ENCODE measurements around the gene AGAP1. TPM values are rescaled to one million over a fixed set of nuclear protein-coding genes. Genes with fewer than 3 reads are reported as not detected.

Gene AGAP1
- total RNA-seq, 4 donors from 2014 or later, result 5.3 to 30.6 (median 19.2) TPM

GRCh38 chr2:235502336-235502735 is 8.5 kb downstream of the AGAP1 start:
- Histone ChIP-seq H3K27ac (no peak overlapping the region), H3K36me3 (no peaks in the 10 kb centered on the region), H3K4me3 (no peak overlapping the region), H3K27me3 (no peaks in the 10 kb centered on the region), H3K4me1 (no peaks in the 10 kb centered on the region), H3K9me3 (no peaks in the 10 kb centered on the region)
- intact Hi-C loops (cut with DNase I; ENCODE audit: low total_unique reads), result no loop called here
- no peak for DNase-seq
- TF ChIP-seq POLR2A (IDR thresholded peaks at IDR 0.05), result no peak
- TF ChIP-seq CTCF (IDR thresholded peaks at IDR 0.05), result no peak

- no peaks in the 10 kb centered on the region for H3K9me3 ChIP-seq
- intact Hi-C loops (cut with DNase I; ENCODE audit: low total_unique reads), result no loop called here
- H3K27me3 ChIP-seq, result no peaks in the 10 kb centered on the region
- H3K27ac ChIP-seq, result no peak overlapping the region
- TF ChIP-seq CTCF (IDR thresholded peaks at IDR 0.05), result no peak
- TF ChIP-seq POLR2A (IDR thresholded peaks at IDR 0.05), result no peak
- no peaks in the 10 kb centered on the region for H3K36me3 ChIP-seq
- no peak for DNase-seq
- H3K4me1 ChIP-seq, result no peaks in the 10 kb centered on the region
- no peak overlapping the region for H3K4me3 ChIP-seq
These were observed 10.8 kb downstream of the AGAP1 start for GRCh38 chr2:235504441-235505180.

GRCh38 chr2:235505181-235505741 is 11.4 kb downstream of the AGAP1 start:
- intact Hi-C loops (cut with DNase I; ENCODE audit: low total_unique reads), result no loop called here
- H3K4me3 ChIP-seq, result no peak overlapping the region
- TF ChIP-seq CTCF (IDR thresholded peaks at IDR 0.05), result no peak
- TF ChIP-seq POLR2A (IDR thresholded peaks at IDR 0.05), result no peak
- no peak for DNase-seq
- no peaks in the 10 kb centered on the region for H3K36me3 ChIP-seq
- no peaks in the 10 kb centered on the region for H3K4me1 ChIP-seq
- H3K27me3 ChIP-seq, result no peaks in the 10 kb centered on the region
- no peaks in the 10 kb centered on the region for H3K9me3 ChIP-seq
- no peak overlapping the region for H3K27ac ChIP-seq

GRCh38 chr2:235506291-235506996 is 12.6 kb downstream of the AGAP1 start:
- Histone ChIP-seq H3K9me3 (no peaks in the 10 kb centered on the region), H3K27ac (no peak overlapping the region), H3K36me3 (no peaks in the 10 kb centered on the region), H3K4me3 (no peak overlapping the region), H3K27me3 (no peaks in the 10 kb centered on the region), H3K4me1 (no peaks in the 10 kb centered on the region)
- DNase-seq, result no peak
- intact Hi-C loops (cut with DNase I; ENCODE audit: low total_unique reads), result no loop called here
- TF ChIP-seq POLR2A (IDR thresholded peaks at IDR 0.05) (no peak), CTCF (IDR thresholded peaks at IDR 0.05) (no peak)

Measured in uterus (tissue), 4 donors.